Limb (tissue), 2 donors: ENCODE measurements around the gene STX4.

Source experiments
- DNase-seq, 2 donors: peaks; one replicate each; pipeline ENCODE4 v3.0.0-alpha.2; 2016; ENCODE audit errors: extremely low spot score in 2 of 2

STX4 gene

DNA sequence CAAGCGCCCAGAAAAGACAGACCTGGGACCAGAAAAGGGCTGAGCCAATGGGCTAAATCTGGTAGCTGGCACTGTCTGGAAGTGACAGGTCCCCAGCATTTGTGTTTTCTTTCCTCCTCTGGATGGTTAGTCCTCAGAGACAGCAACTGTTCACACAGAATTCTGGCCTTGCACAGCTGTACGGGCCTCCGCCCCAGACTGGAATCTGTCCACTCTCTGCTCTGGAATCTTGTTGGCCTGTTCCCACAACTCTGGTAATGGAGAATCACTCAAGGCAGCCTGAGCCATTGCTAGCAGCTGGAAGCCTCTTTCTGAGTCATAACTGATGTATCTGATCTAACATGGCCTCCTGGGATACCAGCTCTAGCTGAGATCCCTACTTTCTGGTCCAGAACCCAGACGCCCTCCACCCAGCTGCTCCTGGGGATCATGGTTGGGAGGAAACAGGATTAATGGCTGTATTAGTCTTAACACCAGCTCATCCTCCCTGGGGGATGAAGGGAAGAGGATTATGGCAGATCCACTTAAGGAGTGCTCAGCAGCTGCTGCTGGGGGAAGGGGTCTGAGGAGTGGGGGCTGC is 31.6 kb downstream of the STX4 start:
- peak; percentile 60 to 92 for DNase-seq

DNA sequence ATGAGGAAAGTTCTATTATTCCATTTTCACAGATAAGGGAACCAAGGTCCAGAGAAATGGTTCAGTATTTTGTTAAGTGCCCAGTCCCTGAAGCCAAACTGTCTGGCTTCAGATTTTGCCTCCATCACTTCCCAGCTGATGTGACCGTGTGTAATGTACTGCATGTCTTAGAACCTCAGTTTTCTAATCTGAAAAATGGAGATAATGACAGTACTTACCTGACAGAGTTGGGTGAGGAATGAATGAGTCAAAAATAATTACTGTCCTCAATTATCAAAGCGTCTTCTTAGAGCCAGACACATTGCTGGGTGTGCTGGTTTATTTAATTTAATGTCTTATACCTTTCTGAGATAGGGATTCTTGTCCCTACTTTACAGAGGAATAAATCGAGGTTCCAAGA is 34.0 kb downstream of the STX4 start:
- no peak for DNase-seq

GRCh38 chr16:31071861-31072260 is 38.5 kb downstream of the STX4 start:
- peak; percentile 33 to 77 for DNase-seq

- DNase-seq = peak in 1 of 2 donors; percentile 48
Measured at GRCh38 chr16:31072540-31073141, 39.3 kb downstream of the STX4 start.

GRCh38 chr16:31073142-31073969 is 40.0 kb downstream of the STX4 start:
- peak; percentile 93 to 97 for DNase-seq

DNA sequence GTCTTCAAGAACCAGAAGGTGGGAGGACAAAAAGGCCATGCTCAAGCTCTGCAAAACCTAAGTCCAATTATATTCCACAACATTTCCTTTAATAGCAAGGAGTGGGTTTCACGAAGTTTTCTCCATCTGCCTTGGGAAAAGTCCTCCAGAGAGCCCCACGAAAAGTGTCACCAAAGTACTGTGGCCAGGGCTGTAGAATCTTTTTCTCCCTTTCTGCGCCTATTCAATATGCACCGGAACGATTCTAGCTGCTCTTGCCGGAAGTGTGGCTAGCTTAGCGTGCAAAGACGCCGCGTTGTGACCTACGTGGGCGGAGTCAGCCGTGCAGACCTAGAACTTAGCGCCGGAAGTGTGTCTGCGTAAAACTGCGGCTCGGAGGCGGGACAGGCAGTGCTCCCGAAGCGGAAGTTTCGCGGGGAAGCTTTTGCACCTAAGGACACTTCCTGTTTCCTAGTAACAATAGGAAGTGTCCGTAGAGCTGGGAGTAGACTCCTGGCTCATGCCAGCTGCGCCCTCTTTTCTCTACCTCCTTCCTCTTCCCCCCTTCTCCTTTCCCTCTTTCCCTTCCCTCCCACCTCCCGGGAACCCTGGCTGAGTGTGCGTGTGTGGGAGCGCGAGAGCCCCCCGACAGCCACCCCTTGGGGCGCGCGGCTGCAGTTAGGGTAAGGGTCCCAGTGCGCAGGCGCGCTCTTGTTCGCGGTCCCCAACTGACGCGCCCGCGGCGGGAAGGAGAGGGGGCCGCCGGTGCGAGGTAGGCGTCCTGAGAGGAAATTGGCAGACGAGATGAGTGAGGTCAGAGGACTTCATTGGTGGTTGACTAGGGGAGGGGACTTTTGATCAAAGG is 40.8 kb downstream of the STX4 start, which contains the start of the genes ZNF646 and ZNF668:
ZNF646 (plus strand) TSS at position 453 of the 844 bp plus-strand sequence. CDS start 1,903 bp downstream, outside the sequence.
ZNF668 (minus strand) TSS at position 271 of the 844 bp plus-strand sequence. CDS start 9,781 bp downstream, outside the sequence.
- DNase-seq = peak; percentile 96 to 100

DNA sequence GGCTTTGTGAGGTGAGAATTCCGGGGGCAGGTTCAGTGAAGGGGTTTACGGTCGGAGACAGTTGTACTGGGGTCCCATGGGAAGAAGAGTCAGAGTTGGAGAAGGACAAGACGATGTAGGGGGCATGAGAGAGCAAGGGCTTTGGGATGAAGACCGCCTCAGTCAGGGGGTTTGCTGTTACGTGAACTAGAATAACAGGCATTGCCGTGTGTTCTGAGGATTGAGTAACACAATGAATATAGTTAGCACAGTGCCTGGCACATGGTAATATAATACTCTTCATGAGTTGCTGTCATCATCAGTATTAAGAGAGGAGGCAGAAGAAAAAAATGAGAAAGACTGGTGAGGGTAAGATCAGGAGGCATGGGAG is 41.4 kb downstream of the STX4 start:
- DNase-seq = no peak

GRCh38 chr16:31076319-31076718 is 43.0 kb downstream of the STX4 start:
- DNase-seq = peak in 1 of 2 donors; percentile 23

DNA sequence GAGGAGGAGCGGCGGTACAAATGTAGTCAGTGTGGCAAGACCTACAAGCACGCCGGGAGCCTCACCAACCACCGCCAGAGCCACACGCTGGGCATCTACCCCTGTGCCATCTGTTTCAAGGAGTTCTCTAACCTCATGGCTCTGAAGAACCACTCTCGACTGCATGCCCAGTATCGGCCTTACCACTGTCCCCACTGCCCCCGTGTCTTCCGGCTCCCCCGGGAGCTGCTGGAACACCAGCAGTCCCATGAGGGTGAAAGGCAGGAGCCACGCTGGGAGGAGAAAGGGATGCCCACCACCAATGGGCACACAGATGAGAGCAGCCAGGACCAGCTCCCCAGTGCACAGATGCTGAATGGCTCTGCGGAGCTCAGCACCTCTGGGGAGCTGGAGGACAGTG is 43.7 kb downstream of the STX4 start:
- no peak for DNase-seq

GRCh38 chr16:31077592-31078396 is 44.4 kb downstream of the STX4 start:
- DNase-seq = no peak

- no peak for DNase-seq
Measured at GRCh38 chr16:31078597-31079341, 45.4 kb downstream of the STX4 start.

DNA sequence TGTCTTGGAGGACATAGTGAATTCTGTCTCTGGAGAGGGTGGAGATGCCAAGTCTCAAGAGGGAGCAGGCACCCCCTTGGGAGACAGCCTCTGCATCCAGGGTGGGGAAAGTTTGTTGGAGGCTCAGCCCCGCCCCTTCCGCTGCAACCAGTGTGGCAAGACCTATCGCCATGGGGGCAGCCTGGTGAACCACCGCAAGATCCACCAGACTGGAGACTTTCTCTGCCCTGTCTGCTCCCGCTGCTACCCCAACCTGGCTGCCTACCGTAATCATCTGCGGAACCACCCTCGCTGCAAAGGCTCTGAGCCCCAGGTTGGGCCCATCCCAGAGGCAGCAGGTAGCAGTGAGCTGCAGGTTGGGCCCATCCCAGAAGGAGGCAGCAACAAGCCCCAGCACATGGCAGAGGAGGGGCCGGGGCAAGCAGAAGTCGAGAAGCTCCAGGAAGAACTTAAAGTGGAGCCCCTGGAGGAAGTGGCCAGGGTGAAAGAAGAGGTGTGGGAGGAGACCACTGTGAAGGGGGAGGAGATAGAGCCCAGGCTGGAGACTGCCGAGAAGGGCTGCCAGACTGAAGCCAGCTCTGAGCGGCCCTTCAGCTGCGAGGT is 46.1 kb downstream of the STX4 start:
- DNase-seq = peak in 1 of 2 donors; percentile 29

DNA sequence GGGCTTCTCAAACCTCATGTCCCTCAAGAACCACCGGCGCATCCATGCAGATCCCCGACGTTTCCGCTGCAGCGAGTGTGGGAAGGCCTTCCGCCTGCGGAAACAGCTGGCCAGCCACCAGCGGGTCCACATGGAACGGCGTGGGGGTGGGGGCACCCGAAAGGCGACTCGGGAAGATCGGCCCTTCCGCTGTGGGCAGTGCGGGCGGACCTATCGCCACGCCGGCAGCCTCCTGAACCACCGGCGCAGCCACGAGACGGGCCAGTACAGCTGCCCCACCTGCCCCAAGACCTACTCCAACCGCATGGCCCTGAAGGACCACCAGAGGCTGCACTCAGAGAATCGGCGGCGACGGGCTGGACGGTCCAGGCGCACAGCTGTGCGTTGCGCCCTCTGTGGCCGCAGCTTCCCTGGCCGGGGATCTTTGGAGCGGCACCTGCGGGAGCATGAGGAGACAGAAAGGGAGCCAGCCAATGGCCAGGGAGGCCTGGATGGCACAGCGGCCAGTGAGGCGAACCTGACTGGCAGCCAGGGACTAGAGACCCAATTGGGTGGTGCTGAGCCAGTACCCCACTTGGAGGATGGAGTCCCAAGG is 46.8 kb downstream of the STX4 start:
- no peak for DNase-seq

GRCh38 chr16:31080756-31081419 is 47.5 kb downstream of the STX4 start:
- DNase-seq = no peak

- DNase-seq = no peak
Measured at GRCh38 chr16:31081428-31082351, 48.3 kb downstream of the STX4 start.

DNA sequence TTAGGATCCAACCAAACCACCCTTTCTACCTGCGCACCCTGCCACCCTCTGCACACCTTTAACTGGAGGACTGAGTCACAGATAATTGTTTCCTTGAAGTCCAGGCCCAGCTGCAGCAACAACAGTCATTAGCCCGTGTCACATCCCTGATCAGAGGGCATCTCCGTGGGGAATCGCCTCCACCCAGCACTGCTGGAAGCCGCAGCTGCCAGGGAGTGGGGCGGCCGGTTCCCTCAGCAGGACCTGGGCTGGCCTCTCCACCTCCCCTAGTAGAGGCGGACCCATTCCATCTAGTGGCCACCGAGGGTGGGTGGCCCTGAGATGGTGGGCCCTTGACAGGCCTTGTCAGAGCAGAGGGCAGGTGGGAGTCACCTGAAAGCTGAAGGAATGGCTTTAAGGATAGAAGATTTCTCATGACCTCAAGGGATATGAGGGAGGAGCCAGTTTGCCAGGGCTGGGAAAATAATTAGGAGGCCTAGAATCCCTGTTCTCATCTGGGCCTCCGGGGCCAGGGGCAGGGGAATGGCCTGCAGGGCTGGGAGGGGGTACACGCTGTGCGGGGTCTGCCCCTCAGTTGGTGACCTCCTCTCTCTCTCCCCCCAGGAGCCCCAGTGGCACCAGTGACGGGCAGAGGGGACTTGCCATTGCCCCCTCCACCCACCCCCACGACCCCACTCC is 49.1 kb downstream of the STX4 start:
- DNase-seq = no peak

DNA sequence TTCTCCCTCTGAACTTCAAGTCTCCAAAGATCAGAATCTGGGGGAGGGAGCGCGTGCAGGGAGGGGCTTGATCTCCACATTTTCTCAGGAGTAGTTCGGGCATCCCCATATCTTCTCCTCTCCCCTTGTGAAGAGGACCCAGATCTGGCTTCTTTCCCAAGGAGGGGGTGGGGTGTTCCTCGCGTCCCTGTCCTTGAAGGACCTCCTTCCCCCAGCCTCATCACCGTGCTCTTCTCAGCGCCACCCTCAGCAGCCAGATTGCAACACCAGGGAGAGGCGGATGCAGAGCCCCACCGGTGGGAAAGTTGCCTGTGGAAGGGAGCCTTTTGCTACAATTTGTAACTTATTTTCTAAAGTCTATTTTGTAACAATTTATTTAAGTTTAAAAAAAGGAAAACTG is 49.7 kb downstream of the STX4 start:
- DNase-seq = no peak
